ENCODE data around the gene CNDP2. TPM values are rescaled to one million over a fixed set of nuclear protein-coding genes. Genes with fewer than 3 reads are reported as not detected.

The CNDP2 gene
- total RNA-seq, 2 donors from 2014 or later: 71.1 to 79.4 TPM

Other genes starting within 250 kb of the CNDP2 start
- gene CYB5A, start 204.4 kb upstream of the CNDP2 start, total RNA-seq: 100 to 1,000 TPM in 1 of 2 donors, 10 to 100 TPM in 1; 66.7 to 122 TPM
- gene C18orf63, start 180.5 kb upstream of the CNDP2 start, total RNA-seq: not detected
- 1 to 10 TPM; 1.3 to 1.5 TPM for gene DIPK1C, start 39.1 kb upstream of the CNDP2 start, total RNA-seq
- gene CNDP1, start 38.1 kb downstream of the CNDP2 start, total RNA-seq: not detected
- gene ZNF407, start 101.5 kb downstream of the CNDP2 start, total RNA-seq: 10 to 100 TPM; 10.1 to 10.6 TPM